ENCODE measurements around the gene OXLD1. TPM values are rescaled to one million over a fixed set of nuclear protein-coding genes. Genes with fewer than 3 reads are reported as not detected.

Gene OXLD1
- polyA plus RNA-seq, 2 donors = 38.1 to 46.1 TPM

GRCh38 chr17:81673561-81674258, 7.3 kb upstream of the OXLD1 start:
- H3K4me1 ChIP-seq (ENCODE audit: control insufficient read depth in 2 of 2, insufficient read depth in 2 of 2, low read length in 1 of 2) = no peaks in the 10 kb centered on the region
- H3K4me3 ChIP-seq (ENCODE audit: low read depth in 1 of 2, low read length in 2 of 2) = no peak overlapping the region
- no peaks in the 10 kb centered on the region for H3K9me3 ChIP-seq (ENCODE audit: control insufficient read depth in 2 of 2, insufficient read depth in 1 of 2, low read depth in 1 of 2, low read length in 1 of 2)
- 75 to 80% methylated on average over 18 of the region's 18 CpGs for WGBS, 2 donors
- H3K36me3 ChIP-seq (ENCODE audit: control insufficient read depth in 2 of 2, insufficient read depth in 2 of 2, low read length in 1 of 2) = peaks cover 24 to 43% of the 10 kb centered on the region in 2 donors
- H3K27ac ChIP-seq (ENCODE audit: low read depth in 2 of 2, low read length in 1 of 2) = no peak overlapping the region
- no peaks in the 10 kb centered on the region for H3K27me3 ChIP-seq (ENCODE audit: control insufficient read depth in 1 of 2, insufficient read depth in 2 of 2, low read length in 2 of 2)

- Histone ChIP-seq H3K9me3 (ENCODE audit: control insufficient read depth in 2 of 2, insufficient read depth in 1 of 2, low read depth in 1 of 2, low read length in 1 of 2) (no peaks in the 10 kb centered on the region), H3K36me3 (ENCODE audit: control insufficient read depth in 2 of 2, insufficient read depth in 2 of 2, low read length in 1 of 2) (peaks cover 24 to 43% of the 10 kb centered on the region in 2 donors), H3K27me3 (ENCODE audit: control insufficient read depth in 1 of 2, insufficient read depth in 2 of 2, low read length in 2 of 2) (no peaks in the 10 kb centered on the region), H3K4me3 (ENCODE audit: low read depth in 1 of 2, low read length in 2 of 2) (no peak overlapping the region), H3K27ac (ENCODE audit: low read depth in 2 of 2, low read length in 1 of 2) (no peak overlapping the region), H3K4me1 (ENCODE audit: control insufficient read depth in 2 of 2, insufficient read depth in 2 of 2, low read length in 1 of 2) (peaks cover 0 to 3% of the 10 kb centered on the region in 2 donors)
- WGBS, 2 donors = 89 to 92% methylated on average over 16 of the region's 16 CpGs
Measured at GRCh38 chr17:81672954-81673353, 6.5 kb upstream of the OXLD1 start.

GRCh38 chr17:81672504-81672903, 6.1 kb upstream of the OXLD1 start:
- Histone ChIP-seq H3K4me1 (ENCODE audit: control insufficient read depth in 2 of 2, insufficient read depth in 2 of 2, low read length in 1 of 2) (peaks cover 0 to 3% of the 10 kb centered on the region in 2 donors), H3K4me3 (ENCODE audit: low read depth in 1 of 2, low read length in 2 of 2) (no peak overlapping the region), H3K9me3 (ENCODE audit: control insufficient read depth in 2 of 2, insufficient read depth in 1 of 2, low read depth in 1 of 2, low read length in 1 of 2) (no peaks in the 10 kb centered on the region), H3K36me3 (ENCODE audit: control insufficient read depth in 2 of 2, insufficient read depth in 2 of 2, low read length in 1 of 2) (peaks cover 24 to 43% of the 10 kb centered on the region in 2 donors), H3K27me3 (ENCODE audit: control insufficient read depth in 1 of 2, insufficient read depth in 2 of 2, low read length in 2 of 2) (no peaks in the 10 kb centered on the region), H3K27ac (ENCODE audit: low read depth in 2 of 2, low read length in 1 of 2) (no peak overlapping the region)
- 78 to 82% methylated on average over 18 of the region's 18 CpGs for WGBS, 2 donors

GRCh38 chr17:81667754-81668153, 1.3 kb upstream of the OXLD1 start:
- no peaks in the 10 kb centered on the region for H3K27me3 ChIP-seq (ENCODE audit: control insufficient read depth in 1 of 2, insufficient read depth in 2 of 2, low read length in 2 of 2)
- peak overlapping the region in 1 of 2 donors; percentile 12 for H3K4me3 ChIP-seq (ENCODE audit: low read depth in 1 of 2, low read length in 2 of 2)
- 58 to 66% methylated on average over 18 of the region's 18 CpGs for WGBS, 2 donors
- H3K27ac ChIP-seq (ENCODE audit: low read depth in 2 of 2, low read length in 1 of 2) = peak overlapping the region; percentile 50 to 76
- H3K9me3 ChIP-seq (ENCODE audit: control insufficient read depth in 2 of 2, insufficient read depth in 1 of 2, low read depth in 1 of 2, low read length in 1 of 2) = no peaks in the 10 kb centered on the region
- H3K36me3 ChIP-seq (ENCODE audit: control insufficient read depth in 2 of 2, insufficient read depth in 2 of 2, low read length in 1 of 2) = peaks cover 20 to 34% of the 10 kb centered on the region in 2 donors
- peaks cover 6 to 10% of the 10 kb centered on the region in 2 donors for H3K4me1 ChIP-seq (ENCODE audit: control insufficient read depth in 2 of 2, insufficient read depth in 2 of 2, low read length in 1 of 2)

- peaks cover 6 to 10% of the 10 kb centered on the region in 2 donors for H3K4me1 ChIP-seq (ENCODE audit: control insufficient read depth in 2 of 2, insufficient read depth in 2 of 2, low read length in 1 of 2)
- H3K27ac ChIP-seq (ENCODE audit: low read depth in 2 of 2, low read length in 1 of 2) = peak overlapping the region; percentile 89 to 93
- peak overlapping the region; percentile 90 to 94 for H3K4me3 ChIP-seq (ENCODE audit: low read depth in 1 of 2, low read length in 2 of 2)
- peaks cover 8 to 17% of the 10 kb centered on the region in 2 donors for H3K36me3 ChIP-seq (ENCODE audit: control insufficient read depth in 2 of 2, insufficient read depth in 2 of 2, low read length in 1 of 2)
- 0 to 1% methylated on average over 16 of the region's 16 CpGs for WGBS, 2 donors
- no peaks in the 10 kb centered on the region for H3K9me3 ChIP-seq (ENCODE audit: control insufficient read depth in 2 of 2, insufficient read depth in 1 of 2, low read depth in 1 of 2, low read length in 1 of 2)
- no peaks in the 10 kb centered on the region for H3K27me3 ChIP-seq (ENCODE audit: control insufficient read depth in 1 of 2, insufficient read depth in 2 of 2, low read length in 2 of 2)
Measured at GRCh38 chr17:81666092-81666341, 388 bp downstream of the OXLD1 start.

GRCh38 chr17:81665205-81666091, 957 bp downstream of the OXLD1 start:
- H3K4me1 ChIP-seq (ENCODE audit: control insufficient read depth in 2 of 2, insufficient read depth in 2 of 2, low read length in 1 of 2) = peaks cover 6 to 10% of the 10 kb centered on the region in 2 donors
- H3K36me3 ChIP-seq (ENCODE audit: control insufficient read depth in 2 of 2, insufficient read depth in 2 of 2, low read length in 1 of 2) = peaks cover 7 to 15% of the 10 kb centered on the region in 2 donors
- no peaks in the 10 kb centered on the region for H3K27me3 ChIP-seq (ENCODE audit: control insufficient read depth in 1 of 2, insufficient read depth in 2 of 2, low read length in 2 of 2)
- H3K9me3 ChIP-seq (ENCODE audit: control insufficient read depth in 2 of 2, insufficient read depth in 1 of 2, low read depth in 1 of 2, low read length in 1 of 2) = no peaks in the 10 kb centered on the region
- peak overlapping the region; percentile 90 to 94 for H3K4me3 ChIP-seq (ENCODE audit: low read depth in 1 of 2, low read length in 2 of 2)
- H3K27ac ChIP-seq (ENCODE audit: low read depth in 2 of 2, low read length in 1 of 2) = peak overlapping the region; percentile 89 to 93
- 58 to 59% methylated on average over 30 of the region's 30 CpGs for WGBS, 2 donors

GRCh38 chr17:81664051-81664470, 2.3 kb downstream of the OXLD1 start:
- Histone ChIP-seq H3K4me1 (ENCODE audit: control insufficient read depth in 2 of 2, insufficient read depth in 2 of 2, low read length in 1 of 2) (peaks cover 6 to 10% of the 10 kb centered on the region in 2 donors), H3K27ac (ENCODE audit: low read depth in 2 of 2, low read length in 1 of 2) (peak overlapping the region; percentile 30 to 78), H3K27me3 (ENCODE audit: control insufficient read depth in 1 of 2, insufficient read depth in 2 of 2, low read length in 2 of 2) (no peaks in the 10 kb centered on the region), H3K36me3 (ENCODE audit: control insufficient read depth in 2 of 2, insufficient read depth in 2 of 2, low read length in 1 of 2) (peaks cover 0 to 4% of the 10 kb centered on the region in 2 donors), H3K9me3 (ENCODE audit: control insufficient read depth in 2 of 2, insufficient read depth in 1 of 2, low read depth in 1 of 2, low read length in 1 of 2) (no peaks in the 10 kb centered on the region), H3K4me3 (ENCODE audit: low read depth in 1 of 2, low read length in 2 of 2) (no peak overlapping the region)
- WGBS, 2 donors = 59 to 78% methylated on average over 7 of the region's 7 CpGs

GRCh38 chr17:81662002-81662401, 4.4 kb downstream of the OXLD1 start:
- Histone ChIP-seq H3K4me1 (ENCODE audit: control insufficient read depth in 2 of 2, insufficient read depth in 2 of 2, low read length in 1 of 2) (peaks cover 3 to 10% of the 10 kb centered on the region in 2 donors), H3K4me3 (ENCODE audit: low read depth in 1 of 2, low read length in 2 of 2) (no peak overlapping the region), H3K36me3 (ENCODE audit: control insufficient read depth in 2 of 2, insufficient read depth in 2 of 2, low read length in 1 of 2) (peaks cover 0 to 3% of the 10 kb centered on the region in 2 donors), H3K9me3 (ENCODE audit: control insufficient read depth in 2 of 2, insufficient read depth in 1 of 2, low read depth in 1 of 2, low read length in 1 of 2) (no peaks in the 10 kb centered on the region), H3K27ac (ENCODE audit: low read depth in 2 of 2, low read length in 1 of 2) (no peak overlapping the region), H3K27me3 (ENCODE audit: control insufficient read depth in 1 of 2, insufficient read depth in 2 of 2, low read length in 2 of 2) (no peaks in the 10 kb centered on the region)
- 90 to 91% methylated on average over 4 of the region's 4 CpGs for WGBS, 2 donors

- peak overlapping the region; percentile 63 to 77 for H3K27ac ChIP-seq (ENCODE audit: low read depth in 2 of 2, low read length in 1 of 2)
- peaks cover 0 to 3% of the 10 kb centered on the region in 2 donors for H3K36me3 ChIP-seq (ENCODE audit: control insufficient read depth in 2 of 2, insufficient read depth in 2 of 2, low read length in 1 of 2)
- WGBS, 2 donors = 90 to 91% methylated on average over 9 of the region's 9 CpGs
- H3K27me3 ChIP-seq (ENCODE audit: control insufficient read depth in 1 of 2, insufficient read depth in 2 of 2, low read length in 2 of 2) = peaks cover 0 to 2% of the 10 kb centered on the region in 2 donors
- H3K4me3 ChIP-seq (ENCODE audit: low read depth in 1 of 2, low read length in 2 of 2) = no peak overlapping the region
- peaks cover 2 to 8% of the 10 kb centered on the region in 2 donors for H3K4me1 ChIP-seq (ENCODE audit: control insufficient read depth in 2 of 2, insufficient read depth in 2 of 2, low read length in 1 of 2)
- no peaks in the 10 kb centered on the region for H3K9me3 ChIP-seq (ENCODE audit: control insufficient read depth in 2 of 2, insufficient read depth in 1 of 2, low read depth in 1 of 2, low read length in 1 of 2)
Measured at GRCh38 chr17:81660441-81660840, 6.0 kb downstream of the OXLD1 start.

Data from esophagus (tissue), 2 donors.